Ovary (tissue), 3 donors: ENCODE data around the gene NKAIN2.

Experiments used
- CTCF ChIP-seq, 3 donors: fragments of 450-650 bp in 2 of 3; fragments of 200-600 bp in 1 of 3; IDR thresholded peaks; one replicate each; pipeline versions ENCODE4 v1.5.1 to v1.8.0; 2016 to 2022; ENCODE audit warnings: antibody characterized with exemption in 3 of 3, mild to moderate bottlenecking in 1 of 3
- EP300 ChIP-seq: sonication (generic); formaldehyde crosslinking; IDR thresholded peaks from one replicate; pipeline ENCODE4 v1.6.1; 2017; ENCODE audit warnings: antibody characterized with exemption
- POLR2A ChIP-seq: fragments of 450-650 bp; IDR thresholded peaks from one replicate; pipeline ENCODE4 v1.6.1; 2017; ENCODE audit warnings: antibody characterized with exemption, mild to moderate bottlenecking, moderate library complexity
- donor health status: DM: no; HTN: no; CAD: no.

- TF ChIP-seq EP300 (no peak), CTCF (IDR thresholded peaks at IDR 0.05) (no peak), POLR2A (no peak)
Measured at GRCh38 chr6:124535746-124536145, 732.1 kb downstream of the NKAIN2 start.
